WERI-Rb-1 (cell line): ENCODE results near the gene FBXO33.

Experiments
- DNase-seq: peaks from one replicate; pipeline ENCODE4 v3.0.0-alpha.2; 2020
- H3K27ac ChIP-seq: fragments of 250-450 bp; sonication (Bioruptor Pico); 2 replicates; pipeline ENCODE4 v1.5.1; 2020; ENCODE audit warnings: mild to moderate bottlenecking, moderate library complexity
- H3K27me3 ChIP-seq: fragments of 250-450 bp; sonication (Bioruptor Pico); 2 replicates; pipeline ENCODE4 v1.5.1; 2021; ENCODE audit warnings: mild to moderate bottlenecking, low read depth, moderate library complexity; ENCODE audit not compliant: insufficient read depth, severe bottlenecking
- H3K36me3 ChIP-seq: fragments of 250-450 bp; sonication (Bioruptor Pico); 2 replicates; pipeline ENCODE4 v1.5.1; 2020; ENCODE audit warnings: mild to moderate bottlenecking, moderate library complexity
- H3K4me3 ChIP-seq: 2 replicates; pipeline ENCODE4 v1.5.1; 2011; ENCODE audit warnings: low read depth, mild to moderate bottlenecking, control low read depth, low read length
- H3K9me3 ChIP-seq: fragments of 250-450 bp; sonication (Bioruptor Pico); 2 replicates; pipeline ENCODE4 v1.5.1; 2021; ENCODE audit warnings: mild to moderate bottlenecking, moderate library complexity; ENCODE audit not compliant: severe bottlenecking
- CTCF ChIP-seq: IDR thresholded peaks from 2 replicates; pipeline ENCODE4 v1.5.1; 2011; ENCODE audit warnings: low read depth, mild to moderate bottlenecking, control low read depth, inconsistent platforms, low read length

FBXO33 gene

GRCh38 chr14:39459795-39460478, 27.7 kb upstream of the FBXO33 start:
- no peak for TF ChIP-seq CTCF
- no peak for DNase-seq
- Histone ChIP-seq H3K27ac (no peak overlapping the region), H3K9me3 (no peaks in the 10 kb centered on the region), H3K27me3 (no peaks in the 10 kb centered on the region), H3K4me3 (no peak overlapping the region), H3K36me3 (no peaks in the 10 kb centered on the region)

DNA sequence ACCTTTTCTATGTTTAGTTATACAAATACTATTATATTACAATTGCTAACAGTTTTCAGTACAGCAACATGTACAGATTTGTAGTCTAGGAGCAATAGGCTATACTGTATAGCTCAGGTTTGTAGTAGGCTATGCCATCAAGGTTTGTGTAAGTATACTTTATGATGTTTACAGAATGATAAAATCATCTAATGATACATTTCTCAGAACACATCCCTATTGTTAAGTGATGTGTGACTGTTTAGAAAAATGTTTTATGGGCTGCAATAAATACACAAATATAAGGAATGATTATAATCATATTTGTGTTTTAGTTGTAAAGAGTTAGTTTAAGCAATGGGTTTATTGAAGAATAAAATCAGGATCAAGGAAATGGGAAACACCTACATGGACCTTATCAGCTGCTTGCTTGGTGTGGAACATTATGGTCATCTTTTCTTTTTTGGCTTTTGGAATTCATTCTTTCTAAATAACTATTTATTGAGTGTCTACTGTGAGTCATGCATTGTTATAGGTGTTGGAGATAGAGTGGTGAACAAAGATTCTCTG, 24.5 kb upstream of the FBXO33 start:
- DNase-seq = no peak
- no peak for TF ChIP-seq CTCF
- no peaks in the 10 kb centered on the region for H3K36me3 ChIP-seq
- no peaks in the 10 kb centered on the region for H3K27me3 ChIP-seq
- no peak overlapping the region for H3K4me3 ChIP-seq
- no peak overlapping the region for H3K27ac ChIP-seq
- no peaks in the 10 kb centered on the region for H3K9me3 ChIP-seq

- TF ChIP-seq CTCF = no peak
- no peaks in the 10 kb centered on the region for H3K27me3 ChIP-seq
- no peaks in the 10 kb centered on the region for H3K9me3 ChIP-seq
- no peak overlapping the region for H3K27ac ChIP-seq
- H3K4me3 ChIP-seq = no peak overlapping the region
- DNase-seq = no peak
- no peaks in the 10 kb centered on the region for H3K36me3 ChIP-seq
Observed at GRCh38 chr14:39454906-39455539, 22.8 kb upstream of the FBXO33 start.

DNA sequence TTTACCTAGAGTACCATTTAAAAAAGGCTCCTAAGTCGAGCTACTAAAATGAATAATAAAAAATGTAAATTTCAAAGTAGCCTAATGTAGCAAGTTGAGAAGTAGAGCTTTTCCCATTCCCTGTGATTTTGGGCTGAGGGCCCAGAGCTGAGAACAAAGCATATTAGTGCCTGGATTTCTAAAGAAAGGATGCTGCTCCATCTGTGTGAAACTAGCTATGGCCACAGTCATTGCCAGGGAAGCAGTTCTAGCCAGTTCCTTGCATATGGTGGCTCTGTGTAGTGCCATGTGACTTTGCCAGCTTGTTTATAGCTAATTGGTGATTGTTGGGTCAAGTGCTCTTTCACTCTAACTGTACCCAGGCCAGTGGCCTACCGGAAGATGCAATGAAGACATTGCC, 20.4 kb upstream of the FBXO33 start:
- Histone ChIP-seq H3K36me3 (no peaks in the 10 kb centered on the region), H3K4me3 (no peak overlapping the region), H3K27me3 (no peaks in the 10 kb centered on the region), H3K27ac (no peak overlapping the region), H3K9me3 (no peaks in the 10 kb centered on the region)
- no peak for TF ChIP-seq CTCF
- DNase-seq = no peak

GRCh38 chr14:39451811-39452210, 19.6 kb upstream of the FBXO33 start:
- no peaks in the 10 kb centered on the region for H3K36me3 ChIP-seq
- no peak overlapping the region for H3K4me3 ChIP-seq
- TF ChIP-seq CTCF = no peak
- no peaks in the 10 kb centered on the region for H3K27me3 ChIP-seq
- H3K27ac ChIP-seq = no peak overlapping the region
- no peaks in the 10 kb centered on the region for H3K9me3 ChIP-seq
- DNase-seq = no peak
